ENCODE results near the gene KLHL21. TPM values are rescaled to one million over a fixed set of nuclear protein-coding genes. Genes with fewer than 3 reads are reported as not detected.
A peak's percentile ranks its signal among the peaks of the same experiment; 100 is the strongest.

The KLHL21 gene
- total and polyA plus RNA-seq, 9 of the 15 experiments (the other 6 are each of a cell fraction or from before 2014, with no cell fraction given): 2.1 to 42.1 (median 17.5) TPM

DNA sequence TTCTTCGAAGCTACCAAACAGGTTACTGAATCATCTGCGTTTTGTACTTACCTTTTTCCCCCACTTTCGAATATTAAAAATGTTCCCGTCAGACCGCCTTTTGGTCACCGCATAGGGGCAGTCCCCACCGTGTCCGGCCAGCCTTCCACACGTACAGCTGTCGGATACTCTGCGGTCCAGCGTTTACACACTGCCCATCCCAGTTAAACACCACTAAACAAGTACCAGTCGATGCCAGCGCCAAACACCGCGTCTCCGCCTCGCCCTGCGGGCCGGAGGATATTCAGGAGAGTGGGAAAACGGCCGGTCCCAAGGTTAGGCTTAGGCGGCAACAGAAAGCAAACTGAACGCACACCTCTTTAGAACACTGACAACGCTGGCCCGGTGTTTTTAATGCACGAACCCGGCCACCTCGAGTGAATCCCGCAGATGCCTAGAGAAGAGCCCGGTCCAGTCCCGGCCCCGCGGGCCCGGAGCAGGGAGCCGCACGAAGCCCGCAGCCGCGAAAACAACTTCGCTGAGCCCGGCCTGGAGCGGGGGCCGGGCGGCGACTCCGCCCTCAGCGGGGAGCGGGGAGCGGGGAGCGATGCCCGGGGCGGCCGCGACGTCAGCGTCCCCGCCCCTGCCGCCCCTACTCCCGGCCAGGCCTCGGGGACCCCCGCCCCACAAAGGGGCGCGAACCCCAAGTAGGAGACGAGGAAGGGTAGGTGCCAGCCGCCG lies 10.1 kb upstream of the KLHL21 start (continued):
- TF ChIP-seq GABPB1 (CRISPR knock-in tag; IDR thresholded peaks at IDR 0.05) (no peak; the same call in 1 of the 2 replicates), CBFB (CRISPR knock-in tag; IDR thresholded peaks at IDR 0.05) (0 out of 2 replicates have a peak, but pooled peaks have one; percentile 48), MTA3 (IDR thresholded peaks at IDR 0.05; ENCODE audit: borderline replicate concordance) (peak; percentile 51; the same call in 1 of the 2 replicates), ZC3H4 (CRISPR knock-in tag; IDR thresholded peaks at IDR 0.05; ENCODE audit: borderline replicate concordance) (no peak), CXXC5 (CRISPR knock-in tag; IDR thresholded peaks at IDR 0.05) (no peak), ZFP30 (CRISPR knock-in tag; IDR thresholded peaks at IDR 0.05; ENCODE audit: borderline replicate concordance) (no peak), SMARCA4 (IDR thresholded peaks at IDR 0.05) (0 out of 2 replicates have a peak, but pooled peaks have one; percentile 19), E2F3 (CRISPR knock-in tag; IDR thresholded peaks at IDR 0.05) (no peak), DIDO1 (tag; IDR thresholded peaks at IDR 0.05; ENCODE audit: low read depth) (no peak), MCM2 (IDR thresholded peaks at IDR 0.05; ENCODE audit: low read depth) (no peak), BRD9 (IDR thresholded peaks at IDR 0.05; ENCODE audit: low read depth, partially characterized antibody) (peak; percentile 69), SIN3A (IDR thresholded peaks at IDR 0.05; ENCODE audit: borderline replicate concordance in 2 of 2, control insufficient read depth in 1 of 2, low read depth in 2 of 2, low read length in 2 of 2) (peak; percentile 44 to 79; a peak in 2 of 4 replicates), ZNF717 (CRISPR knock-in tag; IDR thresholded peaks at IDR 0.05) (no peak), SRSF9 (IDR thresholded peaks at IDR 0.05; ENCODE audit: borderline replicate concordance, low read depth, low read length) (no peak), SNRNP70 (optimal IDR thresholded peaks at IDR 0.05; ENCODE audit: low read depth, low read length) (no peak), TOE1 (IDR thresholded peaks at IDR 0.05; ENCODE audit: borderline replicate concordance) (0 out of 2 replicates have a peak, but pooled peaks have one; percentile 7), TOE1 (CRISPR knock-in tag; IDR thresholded peaks at IDR 0.05; ENCODE audit: borderline replicate concordance, low read depth) (no peak), POLR2B (IDR thresholded peaks at IDR 0.05; ENCODE audit: low read depth, partially characterized antibody) (peak; percentile 54), POLR2AphosphoS5 (IDR thresholded peaks at IDR 0.05; ENCODE audit: control insufficient read depth, insufficient read depth, low read depth, low read length) (0 out of 2 replicates have a peak, but pooled peaks have one; percentile 2), BRD4 (IDR thresholded peaks at IDR 0.05) (no peak), CREBBP (IDR thresholded peaks at IDR 0.05; ENCODE audit: low read depth, low read length) (no peak), SIRT6 (IDR thresholded peaks at IDR 0.05; ENCODE audit: low read depth, low read length) (no peak), ZBED1 (IDR thresholded peaks at IDR 0.05) (no peak), PHF21A (IDR thresholded peaks at IDR 0.05; ENCODE audit: borderline replicate concordance, low read depth) (0 out of 2 replicates have a peak, but pooled peaks have one; percentile 25), KAT7 (CRISPR knock-in tag; IDR thresholded peaks at IDR 0.05; ENCODE audit: borderline replicate concordance) (no peak), PML (IDR thresholded peaks at IDR 0.05; ENCODE audit: low read length) (peak; percentile 46; the same call in 1 of the 2 replicates), ZNF511 (CRISPR knock-in tag; IDR thresholded peaks at IDR 0.05) (no peak; the same call in 1 of the 2 replicates), STAT5A (IDR thresholded peaks at IDR 0.05; ENCODE audit: borderline replicate concordance, low read length) (no peak)
- TF ChIP-seq, protein P1, sequence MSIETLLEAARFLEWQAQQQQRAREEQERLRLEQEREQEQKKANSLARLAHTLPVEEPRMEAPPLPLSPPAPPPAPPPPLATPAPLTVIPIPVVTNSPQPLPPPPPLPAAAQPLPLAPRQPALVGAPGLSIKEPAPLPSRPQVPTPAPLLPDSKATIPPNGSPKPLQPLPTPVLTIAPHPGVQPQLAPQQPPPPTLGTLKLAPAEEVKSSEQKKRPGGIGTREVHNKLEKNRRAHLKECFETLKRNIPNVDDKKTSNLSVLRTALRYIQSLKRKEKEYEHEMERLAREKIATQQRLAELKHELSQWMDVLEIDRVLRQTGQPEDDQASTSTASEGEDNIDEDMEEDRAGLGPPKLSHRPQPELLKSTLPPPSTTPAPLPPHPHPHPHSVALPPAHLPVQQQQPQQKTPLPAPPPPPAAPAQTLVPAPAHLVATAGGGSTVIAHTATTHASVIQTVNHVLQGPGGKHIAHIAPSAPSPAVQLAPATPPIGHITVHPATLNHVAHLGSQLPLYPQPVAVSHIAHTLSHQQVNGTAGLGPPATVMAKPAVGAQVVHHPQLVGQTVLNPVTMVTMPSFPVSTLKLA (conservative IDR thresholded peaks at IDR 0.05): peak in 1 of 2 experiments; percentile 4; a peak in 1 of 4 replicates
